ENCODE data around the gene OR13H1.
"Not testable (repeated sequence)": the region's sequence is repeated elsewhere in the genome, so short reads cannot be mapped to it uniquely, and the experiment has no call there.

OR13H1 gene, protein sequence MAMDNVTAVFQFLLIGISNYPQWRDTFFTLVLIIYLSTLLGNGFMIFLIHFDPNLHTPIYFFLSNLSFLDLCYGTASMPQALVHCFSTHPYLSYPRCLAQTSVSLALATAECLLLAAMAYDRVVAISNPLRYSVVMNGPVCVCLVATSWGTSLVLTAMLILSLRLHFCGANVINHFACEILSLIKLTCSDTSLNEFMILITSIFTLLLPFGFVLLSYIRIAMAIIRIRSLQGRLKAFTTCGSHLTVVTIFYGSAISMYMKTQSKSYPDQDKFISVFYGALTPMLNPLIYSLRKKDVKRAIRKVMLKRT

DNA sequence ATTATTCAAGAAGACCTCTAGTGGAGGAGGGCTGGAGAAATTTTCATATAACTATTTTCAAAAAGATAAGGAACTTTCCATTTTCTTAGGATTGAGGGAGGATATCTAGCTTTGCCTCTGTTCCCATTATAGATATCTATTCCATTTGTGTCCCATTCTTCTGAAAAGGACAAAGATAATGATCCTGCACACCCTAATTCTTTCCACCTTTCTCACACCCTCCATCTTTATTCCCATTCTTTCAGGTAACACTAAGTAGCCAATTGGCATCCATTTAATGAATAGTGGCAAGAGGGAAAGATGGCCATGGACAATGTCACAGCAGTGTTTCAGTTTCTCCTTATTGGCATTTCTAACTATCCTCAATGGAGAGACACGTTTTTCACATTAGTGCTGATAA lies at the start of gene OR13H1:
Gene OR13H1 (plus strand): TSS at position 301 of the 400 bp plus-strand sequence. CDS start 0 bp downstream, at position 301.
- no peak for DNase-seq (ENCODE audit: low spot score)

DNA sequence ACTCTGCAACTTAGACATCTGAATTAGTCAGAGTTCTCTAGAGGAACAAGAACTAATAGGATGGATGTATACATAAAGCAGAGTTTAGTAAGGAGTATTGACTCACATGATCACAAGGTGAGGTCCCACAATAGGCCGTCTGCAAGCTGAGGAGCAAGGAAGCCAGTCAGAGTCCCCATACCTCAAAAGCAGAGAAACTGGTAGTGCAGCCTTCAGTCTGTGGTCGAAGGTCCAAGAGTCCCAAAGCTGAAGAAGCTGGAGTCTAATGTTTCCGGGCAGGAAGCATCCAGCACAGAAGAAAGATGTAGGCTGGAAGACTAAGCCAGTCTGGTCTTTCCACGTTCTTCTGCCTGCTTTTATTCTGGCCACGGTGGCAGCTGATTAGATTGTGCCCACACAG lies 42.3 kb upstream of the OR13H1 start:
- DNase-seq (ENCODE audit: low spot score) = not testable (repeated sequence)

DNA sequence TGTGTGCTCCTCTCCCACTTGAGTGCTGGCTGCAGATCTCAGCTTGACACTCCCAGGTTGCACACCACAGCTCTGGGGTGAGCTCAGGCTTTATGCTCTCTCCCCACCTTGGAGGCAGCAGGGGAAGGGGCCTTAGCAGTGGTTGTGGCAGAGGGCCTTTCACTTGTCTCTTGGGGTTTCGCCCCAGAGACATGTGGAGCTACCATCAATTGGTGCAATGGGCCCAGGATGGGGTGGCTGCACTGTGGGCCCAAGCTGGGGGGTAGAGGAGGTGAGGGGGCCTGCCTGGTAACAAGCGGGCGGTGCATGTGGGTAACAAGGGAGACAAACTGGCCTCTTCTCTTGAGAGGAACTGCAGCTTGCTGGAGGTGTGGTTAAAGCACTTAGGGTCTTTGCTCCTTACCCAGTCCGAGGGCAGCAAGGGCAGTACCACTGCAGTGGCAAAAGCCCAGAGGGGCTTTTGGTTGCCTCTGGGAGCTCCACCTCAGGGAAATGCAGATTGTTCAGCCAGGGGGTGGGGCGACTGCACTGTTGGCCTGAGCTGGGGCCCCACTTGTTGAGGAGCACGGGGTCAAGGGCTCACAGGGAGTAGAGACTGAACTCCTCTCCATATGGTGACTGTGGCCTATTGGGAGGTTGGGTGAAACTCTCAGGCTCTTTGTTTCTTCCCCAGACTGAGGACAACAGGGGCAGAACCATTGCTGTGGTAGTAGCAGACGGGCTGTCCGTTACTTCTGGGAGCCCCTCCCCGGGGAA lies 30.5 kb upstream of the OR13H1 start:
- DNase-seq (ENCODE audit: low spot score) = no peak

GRCh38 chrX:131521824-131522223 lies 22.1 kb upstream of the OR13H1 start:
- no peak for DNase-seq (ENCODE audit: low spot score)

GRCh38 chrX:131544218-131544617 lies 344 bp downstream of the OR13H1 start:
- DNase-seq (ENCODE audit: low spot score) = no peak

DNA sequence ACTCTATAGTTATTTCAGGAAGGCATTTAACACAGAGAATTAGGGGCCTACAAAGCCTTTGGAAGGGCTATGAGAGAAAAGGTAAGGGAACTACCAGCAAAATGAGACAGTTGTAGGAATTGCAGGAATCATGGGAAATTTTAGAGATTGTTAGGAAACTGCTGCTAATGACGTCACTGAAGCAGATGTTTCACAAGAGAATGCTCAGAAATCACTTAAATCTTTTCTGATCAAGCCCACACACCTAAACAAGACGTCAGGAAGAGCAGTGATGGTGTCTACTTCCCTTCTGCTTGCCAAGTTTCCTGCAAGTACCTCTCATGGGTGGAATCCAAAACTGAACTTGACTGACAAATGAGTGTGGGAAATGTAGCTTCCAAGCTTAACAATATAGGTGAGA lies 5.1 kb downstream of the OR13H1 start:
- DNase-seq (ENCODE audit: low spot score) = no peak

DNA sequence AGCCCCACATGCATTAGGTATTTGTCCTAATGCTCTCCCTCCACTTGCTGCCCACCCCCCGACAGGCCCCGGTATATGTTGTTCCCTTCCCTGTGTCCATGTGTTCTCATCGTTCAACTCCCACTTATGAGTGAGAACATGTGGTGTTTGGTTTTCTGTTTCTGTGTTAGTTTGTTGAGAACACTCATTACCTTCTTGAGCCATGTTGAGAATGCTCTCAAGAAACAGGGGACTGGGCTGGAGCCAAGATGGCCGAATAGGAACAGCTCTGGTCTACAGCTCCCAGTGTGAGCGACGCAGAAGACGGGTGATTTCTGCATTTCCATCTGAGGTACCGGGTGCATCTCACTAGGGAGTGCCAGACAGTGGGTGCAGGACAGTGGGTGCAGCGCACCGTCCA lies 8.6 kb downstream of the OR13H1 start:
- not testable (repeated sequence) for DNase-seq (ENCODE audit: low spot score)

- DNase-seq (ENCODE audit: low spot score) = no peak
These were observed 14.7 kb downstream of the OR13H1 start for GRCh38 chrX:131558562-131558961.

DNA sequence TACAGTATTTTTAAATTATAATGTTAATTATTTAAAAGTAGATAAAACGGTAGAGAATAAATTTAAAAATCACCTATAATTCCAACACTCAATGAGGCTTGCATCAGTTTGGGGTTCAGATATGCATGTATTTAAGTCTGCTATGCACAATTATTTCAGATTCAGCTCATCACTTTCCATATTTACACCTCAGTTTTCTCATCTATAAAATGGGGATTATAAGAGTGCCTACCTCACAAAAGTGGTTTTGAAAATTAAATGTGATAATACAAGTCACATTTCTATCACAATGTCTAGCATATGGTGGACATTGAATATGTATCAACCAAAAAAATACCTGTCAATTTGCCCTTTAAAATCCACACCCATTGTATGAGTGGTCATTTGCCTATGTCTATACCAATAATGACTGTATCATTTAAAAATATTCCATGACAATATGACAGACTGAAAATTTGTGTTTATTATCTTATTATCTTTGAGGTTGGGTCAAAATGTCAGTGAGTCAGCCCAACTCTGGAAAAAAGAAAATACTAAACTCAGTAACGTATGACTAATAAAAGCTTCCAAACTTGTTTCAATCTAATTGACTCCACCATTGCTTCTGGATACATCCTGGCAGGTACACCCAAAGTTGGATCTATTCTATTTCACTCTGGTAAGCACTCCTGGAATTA lies 20.8 kb downstream of the OR13H1 start:
- no peak for DNase-seq (ENCODE audit: low spot score)

DNA sequence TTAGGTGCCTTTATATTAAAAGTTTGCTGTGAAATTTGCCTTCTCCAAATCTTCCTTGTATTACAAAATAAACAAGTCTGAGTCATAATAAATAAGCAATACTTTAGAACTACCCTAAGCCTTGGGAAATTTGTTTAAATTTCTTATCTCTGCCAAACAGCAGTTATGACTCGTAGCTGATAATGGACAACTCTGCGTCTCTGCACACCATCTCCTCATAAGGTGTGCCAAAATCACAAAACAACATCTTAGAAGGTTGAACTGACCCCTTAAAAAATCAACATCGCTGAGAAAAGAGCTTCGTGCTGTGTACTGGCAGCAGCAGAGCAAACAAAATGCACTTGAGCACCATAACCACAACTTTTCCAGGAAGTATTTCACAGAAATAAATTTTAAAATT lies 22.0 kb downstream of the OR13H1 start:
- peak; percentile 20 for DNase-seq (ENCODE audit: low spot score)

DNA sequence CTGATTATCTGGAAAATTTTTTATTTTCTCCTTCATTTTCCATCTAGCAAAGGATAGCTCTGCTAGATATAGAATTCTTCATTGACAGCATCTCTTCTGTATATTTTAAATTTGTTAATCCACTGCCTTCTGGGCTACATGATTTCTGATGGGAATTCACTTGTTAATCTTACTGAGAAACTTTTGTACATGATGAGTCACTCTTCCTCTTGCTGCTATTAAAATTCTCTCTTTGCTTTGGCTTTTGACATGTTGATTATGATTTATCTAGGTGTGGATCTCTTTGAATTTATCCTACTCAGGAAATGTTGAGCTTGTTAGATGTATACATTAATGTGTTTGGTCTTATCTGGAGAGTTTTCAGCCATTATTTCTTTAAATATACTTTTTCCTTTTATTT lies 27.5 kb downstream of the OR13H1 start:
- DNase-seq (ENCODE audit: low spot score) = no peak

DNA sequence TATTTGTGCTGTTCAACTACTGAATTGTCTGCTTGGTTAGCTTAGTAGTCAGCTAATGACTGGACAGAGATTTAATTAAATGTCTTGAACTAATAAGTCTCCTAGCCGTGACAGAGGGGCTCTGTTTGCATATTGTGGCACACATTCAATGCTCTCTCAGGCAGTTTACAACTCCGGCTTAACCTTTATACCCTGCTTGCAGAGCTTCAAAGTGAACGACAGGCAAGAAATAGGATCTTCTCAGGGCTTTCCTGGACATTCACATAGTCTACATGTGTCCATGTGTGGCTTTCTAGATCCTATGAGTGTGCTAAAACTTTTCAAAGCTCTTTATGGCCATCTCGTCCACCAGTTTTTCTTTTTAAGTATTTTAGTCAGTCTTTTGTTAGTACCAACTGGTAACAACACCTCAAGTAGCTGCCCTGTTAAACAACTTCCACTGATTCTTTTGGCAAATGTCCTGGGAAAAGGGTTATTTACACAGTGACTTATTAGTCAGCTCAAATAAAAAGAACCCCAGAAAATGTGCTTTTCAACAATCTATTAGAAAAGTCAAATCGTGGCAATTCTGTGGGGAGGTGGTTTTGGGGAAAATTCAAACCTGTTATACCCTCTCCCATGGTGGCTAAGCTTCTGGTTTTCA lies 28.6 kb downstream of the OR13H1 start:
- no peak for DNase-seq (ENCODE audit: low spot score)

GRCh38 chrX:131577413-131577812 lies 33.5 kb downstream of the OR13H1 start:
- DNase-seq (ENCODE audit: low spot score) = no peak

GRCh38 chrX:131577999-131578734 lies 34.3 kb downstream of the OR13H1 start:
- DNase-seq (ENCODE audit: low spot score) = no peak

GRCh38 chrX:131578735-131579367 lies 35.0 kb downstream of the OR13H1 start:
- DNase-seq (ENCODE audit: low spot score) = not testable (repeated sequence)

- no peak for DNase-seq (ENCODE audit: low spot score)
These were observed 45.1 kb downstream of the OR13H1 start for GRCh38 chrX:131588995-131589394.
